Aorta (tissue), 5 donors: Measurements from ENCODE around the gene B9D1. TPM values are rescaled to one million over a fixed set of nuclear protein-coding genes. Genes with fewer than 3 reads are reported as not detected.

Experiments used
- ATAC-seq: fragments of 200-7000 bp; cut with Tn5 transposase; one replicate; pipeline ENCODE4 v1.9.1; 2022; ENCODE audit warnings: moderate library complexity; ENCODE audit not compliant: low FRiP score
- DNase-seq, 2 donors: peaks; one replicate each; pipeline ENCODE4 v3.0.0-alpha.2; 2020
- H3K27ac ChIP-seq, 2 donors: one replicate each; pipeline ENCODE4 v1.5.1; 2013; ENCODE audit warnings: low read length in 2 of 2, mild to moderate bottlenecking in 2 of 2, moderate library complexity in 2 of 2, control low read depth in 1 of 2, inconsistent platforms in 1 of 2, low read depth in 1 of 2
- H3K27me3 ChIP-seq, 2 donors: one replicate each; pipeline ENCODE4 v1.6.1; 2013; ENCODE audit warnings: control low read depth in 1 of 2, low read length in 1 of 2, mild to moderate bottlenecking in 1 of 2, moderate library complexity in 1 of 2; ENCODE audit not compliant: insufficient read depth in 2 of 2, control insufficient read depth in 1 of 2
- H3K36me3 ChIP-seq, 2 donors: one replicate each; pipeline ENCODE4 v1.6.1; 2013; ENCODE audit warnings: control low read depth in 1 of 2, low read length in 1 of 2, mild to moderate bottlenecking in 1 of 2; ENCODE audit not compliant: insufficient read depth in 2 of 2, control insufficient read depth in 1 of 2
- H3K4me1 ChIP-seq, 2 donors: one replicate each; pipeline ENCODE4 v1.6.1; 2013; ENCODE audit warnings: low read length in 2 of 2, control low read depth in 1 of 2, mild to moderate bottlenecking in 1 of 2, moderate library complexity in 1 of 2; ENCODE audit not compliant: insufficient read depth in 2 of 2, control insufficient read depth in 1 of 2
- H3K4me3 ChIP-seq, 2 donors: one replicate each; pipeline ENCODE4 v1.5.1; 2013; ENCODE audit warnings: low read length in 2 of 2, control low read depth in 1 of 2, mild to moderate bottlenecking in 1 of 2
- H3K9me3 ChIP-seq: one replicate; pipeline ENCODE4 v1.6.1; 2013; ENCODE audit warnings: mild to moderate bottlenecking, low read length; ENCODE audit not compliant: control insufficient read depth
- WGBS, 2 donors: extraction: QIAGEN DNeasy Blood & Tissue Kit; methylation state at CpG; one replicate each; pipeline ENCODE4 v1.1.7; 2013; 5-methylcytosine and 5-hydroxymethylcytosine counted together
- intact Hi-C, 2 donors: fragments of 100-400 bp; cut with DNase I; formaldehyde crosslinking; loops; one replicate each; pipeline versions ENCODE4 v1.14.2 to v1.15.0; 2022
- polyA plus RNA-seq, 2 donors: library from polyadenylated mRNA; stranded (reverse); fragments of 200-250 nt; gene quantifications; one replicate each; pipeline ENCODE4 v1.2.3, GENCODE V29; 2013
- total RNA-seq, 2 donors: library from RNA; stranded (reverse); fragmentation: NEBNext Ultra II Directional; extraction: Animal tissue kit (Norgen Biotek cat#: 25700); gene quantifications; one replicate each; pipeline ENCODE4 v1.2.1, GENCODE V29; 2021
- donor health status: healthy with polysubstance abuse.
- donor health status: Bipolar disorder and iron deficiency.
- donor health status: DM: no; HTN: no; CAD: no.
- donor health status: DM: no; HTN: no; CAD: no.
- donor health status: DM: yes; HTN: yes; CAD: no.

Gene B9D1
- total and polyA plus RNA-seq, 4 donors = 7.3 to 16.5 (median 9.2) TPM

DNA sequence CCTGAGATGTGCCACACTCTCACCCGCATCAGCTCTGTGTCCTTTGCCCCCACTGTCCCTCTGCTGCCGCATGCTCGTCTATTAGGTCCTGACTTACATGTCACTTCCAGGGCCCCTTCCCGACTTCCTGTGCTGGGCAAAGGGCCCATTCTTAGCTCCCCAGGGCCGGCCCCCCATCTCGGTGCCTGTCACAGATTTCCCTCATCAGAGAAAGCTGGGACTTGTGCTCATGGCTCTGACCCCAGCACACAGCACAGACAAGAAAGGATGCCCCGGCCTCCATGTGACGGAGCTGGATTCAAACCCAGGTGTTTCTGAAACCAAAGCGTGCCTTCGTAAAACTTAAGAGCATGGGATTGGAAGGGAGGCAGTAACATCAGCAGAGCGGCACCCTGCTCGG is 9.9 kb upstream of the B9D1 start:
- intact Hi-C loops = loop anchor here in 1 of 2 donors (5.0 kb wide), 1 partner anchor 35 kb away; no protein-coding TSS in a partner anchor
- ATAC-seq (no peak), DNase-seq (peak in 1 of 2 donors; percentile 55)
- Histone ChIP-seq H3K9me3 (no peaks in the 10 kb centered on the region), H3K4me1 (no peaks in the 10 kb centered on the region), H3K36me3 (no peaks in the 10 kb centered on the region), H3K27me3 (no peaks in the 10 kb centered on the region), H3K27ac (no peak overlapping the region), H3K4me3 (no peak overlapping the region)
- 79 to 83% methylated on average over 12 of the region's 12 CpGs for WGBS, 2 donors

DNA sequence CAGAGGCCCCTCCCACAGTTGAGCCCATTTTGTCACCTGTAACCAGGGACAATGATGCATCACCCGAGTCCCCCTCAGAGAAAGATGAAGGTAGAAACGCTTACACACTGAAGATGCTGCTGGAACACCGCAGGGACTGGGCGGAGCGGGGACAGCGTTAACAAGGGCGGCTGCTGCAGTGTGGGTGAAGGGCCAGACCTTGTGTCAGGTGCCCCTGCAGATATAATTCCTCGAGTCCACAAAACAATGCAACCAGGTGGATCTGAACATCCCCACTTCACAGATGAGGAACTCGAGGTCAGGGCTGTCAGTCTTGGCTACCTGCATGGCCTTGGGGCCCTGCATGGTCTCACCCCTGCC is 9.5 kb upstream of the B9D1 start:
- WGBS, 2 donors = 88 to 89% methylated on average over 9 of the region's 9 CpGs
- no peak overlapping the region for H3K4me3 ChIP-seq
- no peaks in the 10 kb centered on the region for H3K9me3 ChIP-seq
- intact Hi-C loops = loop anchor here in 1 of 2 donors (5.0 kb wide), 1 partner anchor 35 kb away; no protein-coding TSS in a partner anchor
- no peak for ATAC-seq
- H3K27ac ChIP-seq = no peak overlapping the region
- no peaks in the 10 kb centered on the region for H3K4me1 ChIP-seq
- no peaks in the 10 kb centered on the region for H3K36me3 ChIP-seq
- no peaks in the 10 kb centered on the region for H3K27me3 ChIP-seq
- peak in 1 of 2 donors; percentile 56 for DNase-seq

DNA sequence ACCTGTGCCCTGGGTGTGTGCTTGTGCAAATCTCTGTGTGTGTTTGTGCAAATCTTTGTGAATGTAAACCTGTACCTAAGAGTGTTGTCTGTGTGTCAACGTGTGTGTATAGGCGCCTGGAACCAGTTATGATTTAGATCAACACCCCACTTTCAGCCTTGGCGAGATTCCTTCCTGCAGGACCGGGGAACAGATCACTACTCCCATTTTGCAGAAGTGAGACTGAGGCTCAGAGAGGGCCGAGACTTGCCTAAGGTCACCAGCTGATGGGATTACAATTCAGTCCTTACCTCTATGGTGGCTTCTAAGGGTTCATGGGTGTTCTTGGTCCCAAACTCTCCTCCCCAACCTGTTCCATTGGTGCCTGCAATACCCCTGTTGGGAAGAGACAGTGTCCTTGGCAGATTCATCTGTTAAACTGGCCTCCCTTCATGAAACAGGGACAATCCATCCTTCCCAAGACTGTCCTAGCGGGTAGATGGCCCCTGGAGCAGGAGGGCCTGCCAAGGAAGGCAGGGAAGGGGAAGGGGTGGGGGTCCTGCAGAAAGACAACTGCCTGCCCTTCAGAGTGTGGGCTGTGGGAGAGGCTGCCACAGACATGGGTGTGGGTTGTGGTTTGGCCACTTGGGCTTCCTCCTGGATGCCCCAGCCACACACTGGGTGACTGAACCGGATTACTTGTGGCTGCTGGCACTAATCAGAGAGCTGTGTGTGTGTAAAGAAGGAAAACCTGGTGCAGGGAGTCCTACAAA is 8.9 kb upstream of the B9D1 start:
- intact Hi-C loops = loop anchor here in 1 of 2 donors (5.0 kb wide), 1 partner anchor 36 kb away; no protein-coding TSS in a partner anchor
- Histone ChIP-seq H3K27ac (no peak overlapping the region), H3K27me3 (no peaks in the 10 kb centered on the region), H3K9me3 (no peaks in the 10 kb centered on the region), H3K4me3 (no peak overlapping the region), H3K36me3 (no peaks in the 10 kb centered on the region), H3K4me1 (no peaks in the 10 kb centered on the region)
- DNase-seq (peak in 1 of 2 donors; percentile 41), ATAC-seq (no peak)
- WGBS, 2 donors = 91 to 93% methylated on average over 7 of the region's 7 CpGs

- peak; percentile 67 to 73 for DNase-seq
- Histone ChIP-seq H3K4me1 (no peaks in the 10 kb centered on the region), H3K27ac (no peak overlapping the region), H3K27me3 (no peaks in the 10 kb centered on the region), H3K36me3 (no peaks in the 10 kb centered on the region), H3K4me3 (no peak overlapping the region), H3K9me3 (no peaks in the 10 kb centered on the region)
- 78 to 79% methylated on average over 7 of the region's 7 CpGs for WGBS, 2 donors
- intact Hi-C loops = loop anchor here in 1 of 2 donors (5.0 kb wide), 1 partner anchor 37 kb away; no protein-coding TSS in a partner anchor
- ATAC-seq = peak; percentile 34
Observed at GRCh38 chr17:19370493-19370960, 8.0 kb upstream of the B9D1 start.

DNA sequence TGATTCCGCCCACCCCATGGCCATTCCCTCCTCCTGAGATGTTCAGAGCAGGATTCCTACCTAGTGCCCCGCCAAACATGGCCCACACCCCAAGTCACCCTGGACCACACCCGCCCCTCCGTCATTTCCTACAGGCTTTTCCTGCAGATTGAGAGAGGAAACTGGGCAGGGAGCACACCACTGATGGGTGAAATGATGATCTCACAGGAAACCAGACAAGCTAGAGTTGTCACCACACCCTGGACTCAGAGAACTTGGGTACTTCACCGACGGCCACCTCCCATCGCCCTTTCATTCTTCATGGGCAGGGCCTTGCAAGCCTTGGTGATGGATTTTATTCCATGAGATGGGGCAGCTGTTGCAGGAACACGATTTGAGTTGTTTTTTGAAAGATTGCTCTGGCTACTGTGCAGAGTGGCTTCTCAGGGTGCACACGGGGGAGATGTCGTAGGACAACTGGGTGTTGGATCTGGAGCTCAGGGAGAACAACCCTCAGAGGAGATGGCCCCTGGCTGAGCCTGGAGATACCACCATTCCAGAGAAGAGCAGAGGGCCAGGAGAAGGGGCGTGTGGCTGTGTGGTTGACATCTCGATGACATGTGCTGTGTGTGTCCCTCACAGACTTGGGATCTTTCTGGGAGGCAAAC is 7.4 kb upstream of the B9D1 start:
- no peak for ATAC-seq
- Histone ChIP-seq H3K27ac (no peak overlapping the region), H3K27me3 (no peaks in the 10 kb centered on the region), H3K4me3 (no peak overlapping the region), H3K9me3 (no peaks in the 10 kb centered on the region), H3K4me1 (no peaks in the 10 kb centered on the region), H3K36me3 (no peaks in the 10 kb centered on the region)
- 85 to 86% methylated on average over 12 of the region's 12 CpGs for WGBS, 2 donors
- intact Hi-C loops = loop anchor here (5.0 to 10.0 kb wide), 5 partner anchors 32 to 295 kb away; partner anchors contain the start of gene ALDH3A2 (in 1 of the 2)
- peak in 1 of 2 donors; percentile 71 for DNase-seq

- no peak overlapping the region for H3K4me3 ChIP-seq
- DNase-seq = peak in 1 of 2 donors; percentile 61
- no peak for ATAC-seq
- no peaks in the 10 kb centered on the region for H3K27me3 ChIP-seq
- no peaks in the 10 kb centered on the region for H3K4me1 ChIP-seq
- intact Hi-C loops = loop anchor here (5.0 to 10.0 kb wide), 4 partner anchors 33 to 296 kb away; partner anchors contain the start of gene ALDH3A2 (in 1 of the 2)
- no peak overlapping the region for H3K27ac ChIP-seq
- H3K36me3 ChIP-seq = no peaks in the 10 kb centered on the region
- no peaks in the 10 kb centered on the region for H3K9me3 ChIP-seq
- 92 to 93% methylated on average over 16 of the region's 16 CpGs for WGBS, 2 donors
Observed at GRCh38 chr17:19369107-19369778, 6.7 kb upstream of the B9D1 start.

- Histone ChIP-seq H3K27ac (no peak overlapping the region), H3K9me3 (no peaks in the 10 kb centered on the region)
- intact Hi-C loops = loop anchor here (5.0 to 10.0 kb wide), 4 partner anchors 34 to 297 kb away; partner anchors contain the start of gene ALDH3A2 (in 1 of the 2)
Observed at GRCh38 chr17:19368229-19368628, 5.7 kb upstream of the B9D1 start.

GRCh38 chr17:19366637-19366972 is 4.1 kb upstream of the B9D1 start:
- Histone ChIP-seq H3K4me3 (no peak overlapping the region), H3K36me3 (no peaks in the 10 kb centered on the region), H3K9me3 (no peaks in the 10 kb centered on the region), H3K27me3 (no peaks in the 10 kb centered on the region), H3K4me1 (no peaks in the 10 kb centered on the region), H3K27ac (no peak overlapping the region)
- intact Hi-C loops = loop anchor here (5.0 to 10.0 kb wide), 4 partner anchors 36 to 298 kb away; partner anchors contain the start of gene ALDH3A2 (in 1 of the 2)
- no peak for ATAC-seq
- 92% methylated on average over 5 of the region's 5 CpGs for WGBS, 2 donors
- DNase-seq = peak in 1 of 2 donors; percentile 57

More at GRCh38 chr17:19368229-19368628, 5.7 kb upstream of the B9D1 start:
- H3K36me3 ChIP-seq = no peaks in the 10 kb centered on the region
- peak in 1 of 2 donors; percentile 41 for DNase-seq
- WGBS, 2 donors = 69 to 72% methylated on average over 4 of the region's 4 CpGs
- H3K4me3 ChIP-seq = no peak overlapping the region
- no peaks in the 10 kb centered on the region for H3K4me1 ChIP-seq
- no peak for ATAC-seq
- H3K27me3 ChIP-seq = no peaks in the 10 kb centered on the region
